ENCODE data around the gene GLG1. TPM values are rescaled to one million over a fixed set of nuclear protein-coding genes. Genes with fewer than 3 reads are reported as not detected.
"Not testable (repeated sequence)": the region's sequence is repeated elsewhere in the genome, so short reads cannot be mapped to it uniquely, and the experiment has no call there.

Gene GLG1
- total and polyA plus RNA-seq, 12 donors: 25.7 to 136 (median 103) TPM

DNA sequence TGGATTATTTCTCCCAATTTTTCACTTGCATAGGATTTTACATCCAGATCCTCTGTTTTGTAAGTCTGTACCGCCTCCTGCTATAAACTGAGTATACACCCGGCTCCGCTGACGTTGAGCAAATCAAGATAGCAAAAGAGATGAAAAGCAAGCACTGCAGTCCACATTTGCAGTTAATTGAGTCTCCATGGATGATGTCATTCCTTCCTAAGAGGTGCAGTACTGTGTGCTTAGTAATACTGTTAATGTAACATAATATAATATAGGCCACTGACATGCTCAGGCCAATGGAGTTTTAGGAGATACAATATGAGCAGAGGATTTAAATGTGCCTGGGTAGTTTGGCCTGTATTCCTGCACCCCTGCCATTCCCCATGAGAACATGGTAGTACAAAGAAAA lies 72.3 kb downstream of the GLG1 start:
- ATAC-seq; H3K27ac ChIP-seq; H3K9me3 ChIP-seq; DNase-seq; intact Hi-C loops (cut with DNase I); H3K27me3 ChIP-seq; H3K4me3 ChIP-seq; H3K4me1 ChIP-seq: not testable (repeated sequence)
- peaks cover 0 to 14% (median 0%) of the 10 kb centered on the region in 9 donors for H3K36me3 ChIP-seq
- WGBS, 2 donors: 64 to 82% methylated on average over 3 of the region's 4 CpGs

DNA sequence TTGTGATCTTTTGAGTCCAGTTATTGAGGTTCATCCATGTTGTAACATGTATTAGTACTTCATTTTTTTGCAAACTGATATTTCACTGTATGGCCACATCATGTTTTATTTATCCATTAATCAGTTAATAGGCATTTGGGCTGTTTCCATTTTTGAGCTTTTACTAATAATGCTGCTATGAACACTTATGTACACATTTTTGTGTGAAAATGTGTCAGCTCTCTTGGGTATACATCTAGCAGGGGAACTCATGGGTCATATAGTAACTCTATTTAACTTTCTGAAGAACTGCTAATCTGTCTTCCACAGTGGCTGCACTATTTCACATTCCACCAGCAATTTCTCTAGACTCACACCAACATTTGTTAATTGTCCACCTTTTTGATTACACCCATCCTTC lies 82.0 kb downstream of the GLG1 start:
- Histone ChIP-seq H3K27me3 (no peaks in the 10 kb centered on the region), H3K9me3 (peaks cover 0 to 10% (median 0%) of the 10 kb centered on the region in 11 donors), H3K27ac (no peak overlapping the region), H3K4me1 (peaks cover 6 to 18% (median 13%) of the 10 kb centered on the region in 9 donors), H3K4me3 (no peak overlapping the region), H3K36me3 (peaks cover 0 to 22% (median 0%) of the 10 kb centered on the region in 9 donors)
- ATAC-seq (no peak), DNase-seq (no peak)
- intact Hi-C loops (cut with DNase I): no loop called here
- TF ChIP-seq, protein P1, sequence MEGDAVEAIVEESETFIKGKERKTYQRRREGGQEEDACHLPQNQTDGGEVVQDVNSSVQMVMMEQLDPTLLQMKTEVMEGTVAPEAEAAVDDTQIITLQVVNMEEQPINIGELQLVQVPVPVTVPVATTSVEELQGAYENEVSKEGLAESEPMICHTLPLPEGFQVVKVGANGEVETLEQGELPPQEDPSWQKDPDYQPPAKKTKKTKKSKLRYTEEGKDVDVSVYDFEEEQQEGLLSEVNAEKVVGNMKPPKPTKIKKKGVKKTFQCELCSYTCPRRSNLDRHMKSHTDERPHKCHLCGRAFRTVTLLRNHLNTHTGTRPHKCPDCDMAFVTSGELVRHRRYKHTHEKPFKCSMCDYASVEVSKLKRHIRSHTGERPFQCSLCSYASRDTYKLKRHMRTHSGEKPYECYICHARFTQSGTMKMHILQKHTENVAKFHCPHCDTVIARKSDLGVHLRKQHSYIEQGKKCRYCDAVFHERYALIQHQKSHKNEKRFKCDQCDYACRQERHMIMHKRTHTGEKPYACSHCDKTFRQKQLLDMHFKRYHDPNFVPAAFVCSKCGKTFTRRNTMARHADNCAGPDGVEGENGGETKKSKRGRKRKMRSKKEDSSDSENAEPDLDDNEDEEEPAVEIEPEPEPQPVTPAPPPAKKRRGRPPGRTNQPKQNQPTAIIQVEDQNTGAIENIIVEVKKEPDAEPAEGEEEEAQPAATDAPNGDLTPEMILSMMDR (IDR thresholded peaks at IDR 0.05): no peak

DNA sequence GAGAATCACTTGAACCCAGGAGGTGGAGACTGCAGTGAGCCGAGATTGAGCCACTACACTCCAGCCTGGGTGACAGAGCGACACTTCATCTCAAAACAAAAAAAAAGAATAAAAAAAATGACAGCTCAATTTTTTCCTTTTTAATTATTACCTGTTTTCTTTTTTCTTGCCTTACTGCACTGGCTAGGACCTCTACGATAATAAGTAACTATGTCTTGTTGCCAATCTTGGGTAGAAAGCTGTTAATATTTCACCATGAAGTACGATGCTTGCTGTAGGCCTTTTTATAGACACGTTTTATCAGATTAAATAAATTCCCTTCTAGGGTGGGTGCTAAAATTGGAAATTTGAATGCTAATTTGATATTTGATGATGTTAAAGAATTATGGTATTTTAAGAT lies 82.8 kb downstream of the GLG1 start:
- Histone ChIP-seq H3K9me3 (peaks cover 0 to 10% (median 0%) of the 10 kb centered on the region in 11 donors), H3K36me3 (peaks cover 0 to 22% (median 0%) of the 10 kb centered on the region in 9 donors), H3K4me3 (no peak overlapping the region), H3K4me1 (peaks cover 6 to 18% (median 13%) of the 10 kb centered on the region in 9 donors), H3K27ac (no peak overlapping the region), H3K27me3 (no peaks in the 10 kb centered on the region)
- 93 to 95% methylated on average over 5 of the region's 5 CpGs for WGBS, 2 donors
- intact Hi-C loops (cut with DNase I): no loop called here
- ATAC-seq: no peak
- no peak for DNase-seq
- TF ChIP-seq, protein P1 (IDR thresholded peaks at IDR 0.05): no peak

DNA sequence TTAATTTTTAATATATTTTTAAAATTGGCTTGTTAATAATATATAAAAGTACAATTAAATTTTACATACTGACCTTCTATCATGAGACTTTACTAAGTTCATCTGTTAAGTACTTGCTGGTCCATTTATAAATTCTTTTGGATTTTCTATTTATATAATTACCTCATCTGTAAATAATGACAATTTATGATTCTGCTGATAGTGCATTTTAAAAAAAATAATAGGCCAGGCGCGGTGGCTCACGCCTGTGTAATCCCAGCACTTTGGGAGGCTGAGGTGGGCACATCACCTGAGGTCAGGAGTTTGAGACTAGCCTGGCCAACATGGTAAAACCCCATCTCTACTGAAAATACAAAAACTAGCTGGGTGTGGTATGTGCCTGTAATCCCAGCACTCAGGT lies 83.2 kb downstream of the GLG1 start:
- 95 to 98% methylated on average over 3 of the region's 3 CpGs for WGBS, 2 donors

DNA sequence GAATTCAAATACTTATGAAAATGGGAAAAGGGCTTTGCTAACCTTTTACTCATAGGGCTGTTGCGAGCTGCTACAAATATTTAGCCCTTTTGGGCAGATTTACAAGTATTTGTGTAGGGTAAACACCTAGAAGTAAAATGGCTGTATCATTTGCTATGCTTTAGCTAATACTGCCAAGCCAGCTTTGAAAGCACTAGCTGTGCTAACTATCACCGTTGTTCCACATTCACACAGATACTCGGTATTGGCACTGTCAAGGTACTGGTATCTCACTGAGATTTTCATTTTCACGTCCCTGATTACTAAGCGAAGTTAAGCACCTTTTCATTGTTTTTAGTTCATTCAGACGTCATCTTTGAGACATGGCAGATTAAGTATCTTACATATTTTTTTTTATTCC lies 84.8 kb downstream of the GLG1 start:
- H3K4me1 ChIP-seq: peaks cover 6 to 18% (median 13%) of the 10 kb centered on the region in 9 donors
- no peaks in the 10 kb centered on the region for H3K27me3 ChIP-seq
- H3K36me3 ChIP-seq: peaks cover 0 to 20% (median 0%) of the 10 kb centered on the region in 9 donors
- H3K27ac ChIP-seq: peak overlapping the region in 2 of 10 donors; percentile 4 to 16
- intact Hi-C loops (cut with DNase I): no loop called here
- WGBS, 2 donors: 72 to 84% methylated on average over 6 of the region's 6 CpGs
- TF ChIP-seq, protein P1 (IDR thresholded peaks at IDR 0.05): no peak
- H3K9me3 ChIP-seq: peaks cover 0 to 14% (median 0%) of the 10 kb centered on the region in 11 donors
- no peak for DNase-seq
- peak in 4 of 8 donors; percentile 37 to 79 (median 58) for ATAC-seq
- H3K4me3 ChIP-seq: no peak overlapping the region

More for the DNA sequence above, 83.2 kb downstream of the GLG1 start:
- H3K4me1 ChIP-seq: peaks cover 6 to 18% (median 13%) of the 10 kb centered on the region in 9 donors
- DNase-seq; ATAC-seq; H3K4me3 ChIP-seq; H3K27me3 ChIP-seq; H3K27ac ChIP-seq; intact Hi-C loops (cut with DNase I): not testable (repeated sequence)
- peaks cover 0 to 22% (median 0%) of the 10 kb centered on the region in 9 donors for H3K36me3 ChIP-seq
- H3K9me3 ChIP-seq: peaks cover 0 to 13% (median 0%) of the 10 kb centered on the region in 11 donors

Measured in heart right ventricle (tissue), 16 donors.